K562 (cell line): ENCODE measurements around the gene USP49. TPM values are rescaled to one million over a fixed set of nuclear protein-coding genes. Genes with fewer than 3 reads are reported as not detected.
A peak's percentile ranks its signal among the peaks of the same experiment; 100 is the strongest.

Experiments
- DPF2 ChIP-seq: fragments of 450-650 bp; IDR thresholded peaks from 2 replicates; pipeline ENCODE4 v1.6.1; 2016
- ELF1 ChIP-seq: fragments of 200-800 bp; sonication (Bioruptor generic); IDR thresholded peaks from 2 replicates; pipeline ENCODE4 v1.6.1; 2016; ENCODE audit warnings: missing genetic modification characterization, missing compliant biosample characterization
- ETV5 ChIP-seq: sonication (generic); formaldehyde crosslinking; IDR thresholded peaks from 2 replicates; pipeline ENCODE4 v1.4.0; 2020; ENCODE audit warnings: low read depth, mild to moderate bottlenecking, missing genetic modification reagents
- KLF16 ChIP-seq: IDR thresholded peaks from 2 replicates; pipeline ENCODE4 v1.6.1; 2016; ENCODE audit warnings: antibody characterized with exemption
- MAFF ChIP-seq: IDR thresholded peaks from 2 replicates; pipeline ENCODE4 v1.6.1; 2012; ENCODE audit warnings: low read length, improper control_type of control experiment
- MAFG ChIP-seq: fragments of 450-650 bp; conservative IDR thresholded peaks from 2 replicates; pipeline ENCODE4 v1.6.1; 2016; ENCODE audit warnings: missing genetic modification characterization, missing compliant biosample characterization
- MNT ChIP-seq, 2 experiments: fragments of 450-650 bp; conservative IDR thresholded peaks; 2 replicates each; pipeline ENCODE4 v1.6.1; 2017; ENCODE audit warnings: mild to moderate bottlenecking in 2 of 2, moderate library complexity in 2 of 2
- MTA1 ChIP-seq: fragments of 450-650 bp; IDR thresholded peaks from 2 replicates; pipeline ENCODE4 v1.6.1; 2017; ENCODE audit warnings: borderline replicate concordance
- NRF1 ChIP-seq, 2 experiments: fragments of 450-650 bp; IDR thresholded peaks in 1 of 2; conservative IDR thresholded peaks in 1 of 2; 2 replicates each; pipeline ENCODE4 v1.6.1; 2014; ENCODE audit warnings: mild to moderate bottlenecking in 2 of 2
- RAD51 ChIP-seq: fragments of 450-650 bp; IDR thresholded peaks from 2 replicates; pipeline ENCODE4 v1.7.1; 2016; ENCODE audit warnings: low read depth, mild to moderate bottlenecking, borderline replicate concordance
- RFX7 ChIP-seq: fragments of 250-450 bp; sonication (Bioruptor Pico); IDR thresholded peaks from 2 replicates; pipeline ENCODE4 v1.5.1; 2021; ENCODE audit warnings: mild to moderate bottlenecking
- SMARCA4 ChIP-seq: fragments of 450-650 bp; IDR thresholded peaks from 2 replicates; pipeline ENCODE4 v1.6.1; 2016
- TRIM24 ChIP-seq, 2 experiments: fragments of 450-650 bp; IDR thresholded peaks; 2 replicates each; pipeline ENCODE4 v1.6.1; 2016
- ZBTB9 ChIP-seq: fragments of 450-650 bp; formaldehyde crosslinking; IDR thresholded peaks from 2 replicates; pipeline ENCODE4 v1.4.0; 2020; ENCODE audit warnings: mild to moderate bottlenecking, moderate library complexity
- ZNF318 ChIP-seq, 2 experiments: fragments of 450-650 bp; IDR thresholded peaks; 2 replicates each; pipeline ENCODE4 v1.6.1; 2016; ENCODE audit warnings: mild to moderate bottlenecking in 2 of 2, borderline replicate concordance in 1 of 2, low read depth in 1 of 2, moderate library complexity in 1 of 2
- polyA plus RNA-seq, 8 experiments: library from polyadenylated mRNA; depleted of rRNA in 4 of 8; stranded (reverse) in 5 of 8; unstranded in 3 of 8; fragments of >200 nt; fragmentation: Nextera tagmentation in 2 of 8; fragmentation: Illumina TruSeq in 1 of 8; extraction: Ambion mirVana in 2 of 8; extraction: Trizol in 1 of 8; gene quantifications; 2 replicates each; pipeline versions ENCODE4 v1.2.1 to v1.2.3, GENCODE V29; 2011 to 2014; ENCODE audit warnings: inconsistent platforms in 1 of 8, missing spikeins in 1 of 8
- total RNA-seq, 7 experiments: library from RNA; depleted of rRNA in 6 of 7; stranded (reverse); fragments of >200 nt in 6 of 7; fragmentation: Illumina TruSeq in 2 of 7; extraction: Trizol in 2 of 7; gene quantifications; 2 replicates each; pipeline versions ENCODE4 v1.2.1 to v1.2.3, GENCODE V29; 2011 to 2021; ENCODE audit warnings: low replicate concordance in 1 of 7
- TF ChIP-seq, protein P1 (sequence below): sonication (generic); IDR thresholded peaks from 2 replicates; pipeline ENCODE4 v1.6.1; 2016

The USP49 gene
- total and polyA plus RNA-seq, 9 of the 15 experiments (the other 6 are each of a cell fraction or from before 2014, with no cell fraction given): 1.0 to 9.9 (median 6.5) TPM

DNA sequence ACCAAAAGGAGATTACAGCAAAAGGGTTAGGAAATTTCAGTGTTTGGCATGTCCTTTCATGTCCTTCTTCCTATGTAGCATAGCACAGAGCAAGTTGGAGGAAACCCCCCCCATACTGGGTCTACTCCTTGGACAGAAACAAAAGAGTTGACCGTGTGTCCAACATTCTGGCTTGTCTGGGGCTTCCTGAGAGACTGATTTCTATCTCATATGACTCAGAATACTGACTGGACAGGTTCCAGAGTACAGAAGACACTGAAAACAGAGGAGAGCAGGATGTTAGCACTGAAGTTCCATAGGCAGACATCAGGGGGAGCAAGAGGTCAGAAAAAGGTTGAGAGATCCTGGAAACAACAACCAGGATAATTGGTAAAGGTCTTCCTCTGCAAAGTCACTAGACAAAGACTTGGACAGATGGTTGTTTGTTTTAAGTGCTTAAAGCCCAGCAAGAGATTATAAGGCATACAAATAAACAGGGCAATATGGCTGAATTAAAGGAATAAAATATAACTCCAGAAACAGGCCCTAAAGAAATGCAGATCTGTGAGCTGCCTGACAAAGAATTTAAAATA is 48.4 kb downstream of the USP49 start (continued):
- no peak for TF ChIP-seq ZBTB9
- peak; percentile 92 for TF ChIP-seq SMARCA4
- TF ChIP-seq DPF2: peak; percentile 96
- TF ChIP-seq ELF1: no peak
- 0 out of 2 replicates have a peak, but pooled peaks have one; percentile 3 for TF ChIP-seq RAD51
- TF ChIP-seq MAFF: peak; percentile 53; the same call in 1 of the 2 replicates
- 0 out of 4 replicates have a peak, but pooled peaks of 1 of the 2 experiments have one; percentile 27 for TF ChIP-seq TRIM24 (IDR thresholded peaks at IDR 0.05)
- TF ChIP-seq RFX7 (CRISPR knock-in tag): 0 out of 2 replicates have a peak, but pooled peaks have one; percentile 49
- peak; percentile 62; the same call in 1 of the 2 replicates for TF ChIP-seq KLF16
- peak; percentile 34; the same call in 1 of the 2 replicates for TF ChIP-seq MAFG
- TF ChIP-seq ETV5 (CRISPR knock-in tag): peak; percentile 70; the same call in 1 of the 2 replicates
- TF ChIP-seq MTA1: 0 out of 2 replicates have a peak, but pooled peaks have one; percentile 47
- TF ChIP-seq NRF1 (conservative IDR thresholded peaks at IDR 0.05 in 1 of 2, IDR thresholded peaks at IDR 0.05 in 1 of 2): peak; percentile 45 to 46; a peak in 2 of 4 replicates
- TF ChIP-seq ZNF318 (IDR thresholded peaks at IDR 0.05; ENCODE audit: borderline replicate concordance in 1 of 2, low read depth in 1 of 2): peak in 1 of 2 experiments; percentile 54; a peak in 1 of 4 replicates
- TF ChIP-seq, protein P1, sequence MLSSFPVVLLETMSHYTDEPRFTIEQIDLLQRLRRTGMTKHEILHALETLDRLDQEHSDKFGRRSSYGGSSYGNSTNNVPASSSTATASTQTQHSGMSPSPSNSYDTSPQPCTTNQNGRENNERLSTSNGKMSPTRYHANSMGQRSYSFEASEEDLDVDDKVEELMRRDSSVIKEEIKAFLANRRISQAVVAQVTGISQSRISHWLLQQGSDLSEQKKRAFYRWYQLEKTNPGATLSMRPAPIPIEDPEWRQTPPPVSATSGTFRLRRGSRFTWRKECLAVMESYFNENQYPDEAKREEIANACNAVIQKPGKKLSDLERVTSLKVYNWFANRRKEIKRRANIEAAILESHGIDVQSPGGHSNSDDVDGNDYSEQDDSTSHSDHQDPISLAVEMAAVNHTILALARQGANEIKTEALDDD: peak; percentile 37; the same call in 1 of the 2 replicates
- TF ChIP-seq MNT (conservative IDR thresholded peaks at IDR 0.05): peak; percentile 37 to 60; a peak in 1 of 4 replicates
